LNCAP (cell line): ENCODE results near the gene TEX26.

Source experiments
- TF ChIP-seq, protein P1 (sequence below): fragments of 450-650 bp; IDR thresholded peaks from 2 replicates; pipeline ENCODE4 v1.5.1; 2017; ENCODE audit warnings: mild to moderate bottlenecking

Gene TEX26

DNA sequence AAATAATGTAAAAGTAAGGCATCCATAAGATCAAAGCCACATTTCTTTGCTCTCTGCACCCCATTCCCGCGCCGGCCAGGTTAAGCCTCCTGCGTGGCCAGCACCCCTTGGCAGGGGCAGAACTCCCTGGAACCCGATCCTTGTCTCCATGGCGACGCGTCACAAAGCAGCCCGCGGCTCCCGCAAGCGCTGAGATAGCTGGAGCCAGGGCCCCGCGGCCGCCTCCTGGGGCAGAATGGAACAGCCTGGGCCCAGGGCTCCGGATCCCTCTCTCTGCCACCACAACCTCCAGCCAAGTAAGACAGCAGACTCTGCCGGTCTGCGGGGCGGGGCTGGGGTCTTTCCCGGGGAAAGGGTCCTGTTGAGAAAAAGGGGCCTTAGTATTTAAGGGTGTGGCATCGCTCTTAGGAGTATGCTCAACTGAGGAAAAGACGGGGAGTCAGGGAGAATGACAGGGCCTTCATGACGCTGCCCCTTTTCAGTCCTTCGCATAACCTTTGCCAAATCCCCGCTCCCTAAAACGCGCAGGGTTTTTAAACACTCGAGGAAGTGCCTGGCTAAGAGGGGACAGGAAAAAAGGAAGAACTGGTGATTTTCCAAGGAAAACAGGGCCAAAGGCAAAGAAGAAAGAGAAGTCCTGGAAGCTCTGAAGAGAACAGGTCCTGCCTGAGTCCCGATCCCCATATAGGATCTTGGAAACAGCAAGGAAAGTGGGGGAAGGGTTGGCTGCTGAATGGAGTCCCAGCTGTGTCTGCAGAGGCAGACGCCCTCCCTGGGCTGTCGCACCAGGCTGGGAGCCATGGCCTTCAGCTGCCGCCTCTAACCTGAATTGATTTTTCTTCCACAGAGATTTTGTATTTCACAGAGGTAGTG lies at the start of gene TEX26:
TEX26 (plus strand) TSS at position 176 of the 873 bp plus-strand sequence; CDS start at position 236, 60 bp downstream.
- TF ChIP-seq, protein P1, sequence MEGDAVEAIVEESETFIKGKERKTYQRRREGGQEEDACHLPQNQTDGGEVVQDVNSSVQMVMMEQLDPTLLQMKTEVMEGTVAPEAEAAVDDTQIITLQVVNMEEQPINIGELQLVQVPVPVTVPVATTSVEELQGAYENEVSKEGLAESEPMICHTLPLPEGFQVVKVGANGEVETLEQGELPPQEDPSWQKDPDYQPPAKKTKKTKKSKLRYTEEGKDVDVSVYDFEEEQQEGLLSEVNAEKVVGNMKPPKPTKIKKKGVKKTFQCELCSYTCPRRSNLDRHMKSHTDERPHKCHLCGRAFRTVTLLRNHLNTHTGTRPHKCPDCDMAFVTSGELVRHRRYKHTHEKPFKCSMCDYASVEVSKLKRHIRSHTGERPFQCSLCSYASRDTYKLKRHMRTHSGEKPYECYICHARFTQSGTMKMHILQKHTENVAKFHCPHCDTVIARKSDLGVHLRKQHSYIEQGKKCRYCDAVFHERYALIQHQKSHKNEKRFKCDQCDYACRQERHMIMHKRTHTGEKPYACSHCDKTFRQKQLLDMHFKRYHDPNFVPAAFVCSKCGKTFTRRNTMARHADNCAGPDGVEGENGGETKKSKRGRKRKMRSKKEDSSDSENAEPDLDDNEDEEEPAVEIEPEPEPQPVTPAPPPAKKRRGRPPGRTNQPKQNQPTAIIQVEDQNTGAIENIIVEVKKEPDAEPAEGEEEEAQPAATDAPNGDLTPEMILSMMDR, result no peak

DNA sequence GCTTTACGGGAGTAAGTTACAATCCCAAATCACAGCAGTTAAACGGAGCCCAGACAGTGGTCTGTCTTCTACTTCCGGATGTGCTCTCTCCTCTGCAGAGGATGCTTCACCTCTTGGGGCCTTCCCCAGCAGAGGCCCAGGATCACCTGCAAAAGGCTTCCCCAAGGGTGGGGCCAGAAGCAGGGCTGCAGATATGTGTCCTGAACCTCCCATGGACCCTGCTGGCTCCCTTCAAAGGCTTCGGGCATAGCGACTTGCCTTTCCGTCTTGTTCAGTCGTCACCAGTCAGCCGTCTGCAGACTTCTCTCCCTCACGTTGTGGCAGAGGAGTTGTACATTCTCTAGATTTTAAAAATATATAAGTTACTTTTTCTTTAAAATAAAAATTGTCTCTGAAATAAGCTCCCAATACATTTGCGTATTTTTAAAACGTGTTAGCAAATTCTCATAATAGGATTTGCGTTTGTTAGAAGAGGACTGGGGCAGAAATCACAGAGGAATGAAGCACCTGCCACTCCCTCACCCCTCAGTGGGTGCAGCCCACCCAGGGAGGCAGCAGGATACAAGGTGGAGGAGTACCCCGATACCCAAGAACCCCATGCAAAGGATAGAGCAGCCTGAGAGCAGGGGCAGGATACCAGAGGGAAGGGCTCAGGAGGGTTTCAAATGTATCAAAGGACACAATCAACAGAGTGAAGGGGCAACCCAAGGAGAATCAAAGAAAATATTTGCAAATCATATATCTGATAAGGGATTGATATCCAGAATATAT lies 49.3 kb upstream of the TEX26 start:
- TF ChIP-seq, protein P1, result no peak

DNA sequence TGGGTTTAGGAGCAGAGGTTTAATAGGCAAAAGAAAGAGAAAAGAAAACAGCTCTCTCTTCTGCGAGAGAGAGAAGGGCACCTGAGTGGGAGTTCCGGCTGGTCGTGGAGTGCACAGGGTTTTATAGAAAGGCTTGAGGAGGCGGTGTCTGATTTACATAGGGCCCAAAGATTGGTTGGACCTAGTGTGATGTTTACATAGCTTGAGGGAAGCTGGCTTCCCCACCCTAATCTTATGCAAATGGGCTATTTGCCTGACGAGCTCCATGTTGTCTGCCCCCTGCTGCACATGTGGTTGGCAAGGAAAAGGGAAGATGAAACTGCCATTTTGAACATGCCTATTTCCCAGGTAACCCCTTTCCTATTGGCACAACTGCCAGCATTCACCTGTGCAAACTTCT lies 47.9 kb upstream of the TEX26 start:
- TF ChIP-seq, protein P1, result no peak

DNA sequence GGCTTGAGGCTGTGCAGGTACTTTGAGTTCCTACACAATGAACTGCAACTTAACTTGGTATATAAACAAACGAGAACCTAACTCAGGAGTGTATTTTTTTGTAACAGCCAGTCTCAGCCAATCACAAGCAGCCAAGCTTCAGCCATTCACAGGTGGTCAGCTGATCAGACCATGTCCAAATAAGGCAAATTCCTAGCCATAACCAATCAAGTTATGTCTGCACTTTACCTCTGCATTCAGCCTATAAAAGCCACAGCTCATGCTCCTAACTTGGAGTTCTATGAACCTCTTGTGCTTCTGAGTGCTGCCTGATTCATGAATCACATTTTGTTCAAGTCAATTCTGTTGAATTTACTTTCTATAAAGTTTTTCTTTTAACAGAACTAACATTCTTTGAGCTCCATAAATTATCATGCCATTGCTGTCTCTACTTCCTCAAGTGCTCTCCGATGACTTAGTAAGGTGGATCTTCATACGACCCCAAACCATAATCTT lies 43.2 kb upstream of the TEX26 start:
- TF ChIP-seq, protein P1, result no peak

DNA sequence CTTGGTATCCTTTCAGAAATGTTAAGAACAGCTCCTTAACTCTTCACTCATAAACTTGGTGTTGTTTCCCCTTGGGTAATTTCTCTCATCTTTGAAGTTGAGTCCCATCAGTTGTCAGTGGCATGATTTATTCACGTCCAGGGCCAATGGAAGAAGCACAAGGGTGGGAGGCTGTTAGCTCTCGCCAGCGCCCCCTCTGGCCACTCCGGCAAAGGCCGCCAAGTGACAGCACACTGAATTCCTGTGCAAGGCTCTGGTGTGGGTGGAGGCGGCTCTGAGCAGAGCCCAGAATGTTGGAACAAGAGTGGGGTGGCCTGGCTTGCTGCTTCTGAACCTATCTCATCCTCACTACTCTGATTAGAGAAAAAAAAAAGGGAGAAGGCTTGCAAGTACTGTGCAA lies 39.5 kb upstream of the TEX26 start:
- TF ChIP-seq, protein P1, result no peak; the same call in 1 of the 2 replicates

DNA sequence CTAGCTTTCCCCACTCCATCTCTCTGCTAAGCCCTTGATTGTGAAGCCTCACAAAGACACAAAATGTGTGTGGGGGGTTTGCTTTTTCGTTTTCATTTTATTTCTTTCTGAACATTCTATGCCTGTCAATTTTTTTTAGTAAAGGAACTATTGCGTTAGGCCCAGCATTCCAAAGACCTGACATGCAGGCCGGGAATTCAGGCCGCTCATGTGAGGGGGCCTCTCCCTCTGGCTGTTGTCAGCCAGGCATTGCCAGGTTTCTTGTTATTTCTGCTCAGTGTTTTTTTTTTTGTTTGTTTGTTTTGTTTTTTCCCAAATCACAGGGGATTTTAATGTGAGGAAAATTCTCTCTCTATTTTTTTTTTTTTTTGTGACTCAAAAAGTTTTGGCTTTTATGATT lies 36.7 kb upstream of the TEX26 start:
- TF ChIP-seq, protein P1, result no peak

DNA sequence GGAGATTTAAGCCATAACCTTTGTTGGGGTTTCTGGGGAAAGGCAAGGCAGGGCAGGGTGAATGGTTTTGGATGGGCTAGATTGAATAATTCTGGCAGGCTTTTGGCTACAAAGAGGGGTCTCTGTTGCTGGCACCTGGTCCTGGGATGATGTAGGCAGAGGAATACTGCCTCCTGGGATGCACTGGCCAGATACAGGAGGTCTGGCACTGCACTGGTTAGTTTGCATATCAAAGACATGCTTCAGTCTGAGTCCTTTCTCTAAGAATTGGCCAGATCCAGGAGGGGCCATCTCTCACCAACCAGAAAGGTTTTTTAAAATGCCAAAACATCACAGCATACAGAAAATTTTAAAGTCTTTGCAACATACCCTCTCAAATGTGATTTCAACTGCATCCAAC lies 34.4 kb upstream of the TEX26 start:
- TF ChIP-seq, protein P1, result no peak
